Kidney (tissue), 14 donors: Measurements from ENCODE around the gene CRYZL1. TPM values are rescaled to one million over a fixed set of nuclear protein-coding genes. Genes with fewer than 3 reads are reported as not detected.
"Not testable (repeated sequence)": the region's sequence is repeated elsewhere in the genome, so short reads cannot be mapped to it uniquely, and the experiment has no call there.

ENCODE experiments used
- DNase-seq, 5 donors: peaks; one replicate each; pipeline ENCODE4 v3.0.0-alpha.2; 2013 to 2020
- FAIRE-seq: peaks from 2 replicates; lab custom pipeline; 2012; peaks lifted over from hg19 to GRCh38; lab: Jason Lieb, UNC
- H3K27ac ChIP-seq, 2 donors: one replicate each; pipeline ENCODE4 v1.7.0; 2013; ENCODE audit warnings: low read depth in 2 of 2, low read length in 2 of 2, inconsistent platforms in 1 of 2
- H3K27me3 ChIP-seq: one replicate; pipeline ENCODE4 v1.7.1; 2013; ENCODE audit warnings: low read length, inconsistent platforms; ENCODE audit not compliant: control insufficient read depth, insufficient read depth
- H3K36me3 ChIP-seq, 3 donors: one replicate each; pipeline versions ENCODE4 v1.7.0 to v1.7.1; 2013; ENCODE audit warnings: low read length in 3 of 3, control low read depth in 1 of 3, inconsistent platforms in 1 of 3; ENCODE audit not compliant: insufficient read depth in 3 of 3, control insufficient read depth in 2 of 3
- H3K4me1 ChIP-seq, 3 donors: one replicate each; pipeline versions ENCODE4 v1.7.0 to v1.7.1; 2013; ENCODE audit warnings: low read length in 3 of 3, inconsistent platforms in 1 of 3, low read depth in 1 of 3; ENCODE audit not compliant: control insufficient read depth in 2 of 3, insufficient read depth in 2 of 3
- H3K4me3 ChIP-seq, 3 donors: one replicate each; pipeline versions ENCODE4 v1.7.0 to v1.8.1; 2013; ENCODE audit warnings: low read length in 3 of 3, control low read depth in 1 of 3, inconsistent platforms in 1 of 3
- H3K9ac ChIP-seq, 3 donors: one replicate each; pipeline versions ENCODE4 v1.7.0 to v1.7.1; 2013; ENCODE audit warnings: low read length in 3 of 3, control low read depth in 1 of 3, inconsistent platforms in 1 of 3
- H3K9me3 ChIP-seq, 3 donors: one replicate each; pipeline versions ENCODE4 v1.7.0 to v1.7.1; 2013; ENCODE audit warnings: low read length in 3 of 3, control low read depth in 1 of 3, inconsistent platforms in 1 of 3; ENCODE audit not compliant: control insufficient read depth in 2 of 3, insufficient read depth in 1 of 3
- intact Hi-C: fragments of 100-400 bp; cut with DNase I; formaldehyde crosslinking; loops from one replicate; pipeline ENCODE4 v1.11.1; 2022
- polyA plus RNA-seq: library from polyadenylated mRNA; stranded (reverse); fragments of 350-450 nt; fragmentation: Illumina TruSeq; extraction: RNeasy Lipid Tissue Mini Kit (QIAGEN cat#74804); gene quantifications from one replicate; pipeline ENCODE4 v1.2.3, GENCODE V29; 2014; ENCODE audit warnings: low read depth, low replicate concordance; ENCODE audit not compliant: insufficient read depth
- total RNA-seq: library from RNA; stranded (reverse); fragmentation: NEBNext Ultra II Directional; extraction: Animal tissue kit (Norgen Biotek cat#: 25700); gene quantifications from one replicate; pipeline ENCODE4 v1.2.1, GENCODE V29; 2021
- TF ChIP-seq, protein P1 (sequence below): IDR thresholded peaks from 3 replicates; pipeline ENCODE4 v1.5.1; 2012; ENCODE audit warnings: mild to moderate bottlenecking, moderate library complexity, borderline replicate concordance; ENCODE audit not compliant: insufficient read depth; ENCODE audit errors: extremely low read depth
- donor health status: control.
- donor health status: control.
- donor health status: control.
- donor health status: control.
- donor health status: control.
- donor health status: DM: yes; HTN: yes; CAD: no.
- donor health status: Normal renal cell carcinoma (clear cell type).

The CRYZL1 gene
- total and polyA plus RNA-seq, 2 donors from 2014 or later: 34.1 to 40.8 TPM

DNA sequence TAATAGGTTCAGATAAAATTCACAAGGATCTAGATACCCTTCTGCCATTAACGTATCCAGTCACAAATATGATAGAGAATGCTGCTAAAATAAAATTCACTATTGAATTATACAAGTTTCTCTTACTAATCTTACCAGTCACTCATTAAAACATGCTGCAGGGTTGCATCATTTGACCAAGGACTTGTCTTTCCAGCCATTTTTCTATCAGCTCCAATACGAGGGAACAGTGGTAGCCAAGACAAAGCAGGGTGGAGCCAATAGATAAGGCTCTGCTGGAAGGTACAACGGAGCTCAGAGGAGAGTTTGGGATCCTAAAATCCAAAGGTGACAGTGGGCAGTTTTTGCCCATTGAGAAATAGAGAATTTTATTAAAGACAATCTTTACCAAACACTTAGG is 57.1 kb downstream of the CRYZL1 start:
- no peak overlapping the region for H3K4me3 ChIP-seq
- H3K36me3 ChIP-seq: no peaks in the 10 kb centered on the region
- DNase-seq (no peak), FAIRE-seq (no peak)
- H3K9ac ChIP-seq: no peak overlapping the region
- H3K27me3 ChIP-seq: no peaks in the 10 kb centered on the region
- TF ChIP-seq, protein P1, sequence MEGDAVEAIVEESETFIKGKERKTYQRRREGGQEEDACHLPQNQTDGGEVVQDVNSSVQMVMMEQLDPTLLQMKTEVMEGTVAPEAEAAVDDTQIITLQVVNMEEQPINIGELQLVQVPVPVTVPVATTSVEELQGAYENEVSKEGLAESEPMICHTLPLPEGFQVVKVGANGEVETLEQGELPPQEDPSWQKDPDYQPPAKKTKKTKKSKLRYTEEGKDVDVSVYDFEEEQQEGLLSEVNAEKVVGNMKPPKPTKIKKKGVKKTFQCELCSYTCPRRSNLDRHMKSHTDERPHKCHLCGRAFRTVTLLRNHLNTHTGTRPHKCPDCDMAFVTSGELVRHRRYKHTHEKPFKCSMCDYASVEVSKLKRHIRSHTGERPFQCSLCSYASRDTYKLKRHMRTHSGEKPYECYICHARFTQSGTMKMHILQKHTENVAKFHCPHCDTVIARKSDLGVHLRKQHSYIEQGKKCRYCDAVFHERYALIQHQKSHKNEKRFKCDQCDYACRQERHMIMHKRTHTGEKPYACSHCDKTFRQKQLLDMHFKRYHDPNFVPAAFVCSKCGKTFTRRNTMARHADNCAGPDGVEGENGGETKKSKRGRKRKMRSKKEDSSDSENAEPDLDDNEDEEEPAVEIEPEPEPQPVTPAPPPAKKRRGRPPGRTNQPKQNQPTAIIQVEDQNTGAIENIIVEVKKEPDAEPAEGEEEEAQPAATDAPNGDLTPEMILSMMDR: no peak
- H3K9me3 ChIP-seq: no peaks in the 10 kb centered on the region
- H3K4me1 ChIP-seq: no peaks in the 10 kb centered on the region
- intact Hi-C loops: no loop called here
- H3K27ac ChIP-seq: no peak overlapping the region

DNA sequence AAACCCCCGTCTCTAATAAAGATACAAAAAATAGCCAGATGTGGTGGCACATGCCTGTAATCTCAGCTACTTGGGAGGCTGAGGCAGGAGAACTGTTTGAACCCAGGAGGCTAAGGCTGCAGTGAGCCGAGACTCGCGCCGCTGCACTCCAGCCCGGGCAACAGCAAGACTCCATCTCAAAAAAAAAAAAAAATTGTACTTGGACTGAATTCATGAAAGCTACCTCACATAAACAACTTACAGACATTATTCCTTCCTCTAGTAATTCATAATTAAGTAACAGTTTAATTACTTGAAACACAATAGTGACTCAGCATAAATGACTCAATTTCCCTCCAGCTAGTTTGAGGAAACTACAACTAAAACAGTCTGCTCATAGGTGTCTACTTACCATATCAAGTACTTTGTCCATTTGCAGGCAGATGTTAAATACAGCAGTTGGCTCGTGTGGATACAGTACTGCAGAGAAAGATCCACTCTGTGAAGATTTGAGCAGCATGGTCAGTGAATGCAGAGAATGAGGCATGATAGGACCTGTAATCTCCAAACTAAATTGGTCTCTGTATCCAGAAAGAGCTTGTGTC is 62.5 kb downstream of the CRYZL1 start:
- Histone ChIP-seq H3K4me3 (no peak overlapping the region), H3K4me1 (no peaks in the 10 kb centered on the region), H3K27ac (no peak overlapping the region), H3K36me3 (peaks cover 5 to 16% (median 13%) of the 10 kb centered on the region in 3 donors), H3K27me3 (no peaks in the 10 kb centered on the region), H3K9me3 (no peaks in the 10 kb centered on the region), H3K9ac (no peak overlapping the region)
- DNase-seq (no peak), FAIRE-seq (no peak)
- intact Hi-C loops: no loop called here
- TF ChIP-seq, protein P1: no peak

DNA sequence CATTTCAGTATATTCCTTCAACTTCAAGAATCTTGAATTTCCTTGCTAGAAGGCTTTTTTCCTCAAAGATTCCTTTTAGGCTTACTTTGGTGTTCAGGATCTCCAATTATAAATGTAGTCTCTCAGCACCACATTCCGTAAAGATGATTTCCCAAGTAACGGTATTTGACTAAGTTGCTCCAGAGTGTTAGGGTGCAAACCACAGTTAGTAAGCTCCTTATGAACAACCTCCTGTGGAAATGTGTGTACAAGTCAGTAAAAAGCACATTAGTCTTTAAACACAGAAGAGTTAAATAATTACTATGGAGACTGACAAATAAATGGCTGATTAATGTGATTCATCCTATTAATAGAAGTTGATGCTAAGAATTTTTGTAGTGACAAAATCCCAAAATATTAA is 63.3 kb downstream of the CRYZL1 start:
- no peak for DNase-seq
- TF ChIP-seq, protein P1: no peak
- Histone ChIP-seq H3K27me3 (no peaks in the 10 kb centered on the region), H3K36me3 (peaks cover 5 to 24% (median 15%) of the 10 kb centered on the region in 3 donors), H3K9ac (no peak overlapping the region), H3K4me1 (no peaks in the 10 kb centered on the region), H3K4me3 (no peak overlapping the region), H3K9me3 (no peaks in the 10 kb centered on the region), H3K27ac (no peak overlapping the region)
- no peak for FAIRE-seq
- intact Hi-C loops: no loop called here

DNA sequence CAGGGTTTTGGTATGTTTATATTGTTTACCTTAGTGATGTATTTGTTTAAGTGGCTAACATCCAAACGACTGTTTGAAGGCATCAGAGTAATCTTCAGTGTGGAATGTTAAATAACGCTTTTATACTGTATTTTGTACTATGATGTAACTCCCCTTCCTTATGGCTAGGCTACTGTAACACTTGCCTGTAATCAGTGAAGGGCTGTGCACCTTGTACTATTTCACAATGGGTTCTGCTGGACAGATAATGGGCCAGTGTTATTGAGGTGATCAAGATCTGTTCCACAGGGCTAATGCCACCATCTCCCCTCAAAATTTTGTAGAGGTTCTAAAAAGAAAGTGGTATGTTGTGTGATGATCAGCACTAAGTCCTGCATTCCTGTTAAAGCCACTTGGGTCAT is 64.8 kb downstream of the CRYZL1 start:
- H3K27me3 ChIP-seq, H3K9ac ChIP-seq, H3K9me3 ChIP-seq, H3K27ac ChIP-seq, FAIRE-seq, H3K4me1 ChIP-seq, intact Hi-C loops, DNase-seq, H3K4me3 ChIP-seq: not testable (repeated sequence)
- peaks cover 7 to 35% (median 21%) of the 10 kb centered on the region in 3 donors for H3K36me3 ChIP-seq
